OCI-LY7 (cell line): ENCODE data around the gene CLK2. TPM values are rescaled to one million over a fixed set of nuclear protein-coding genes. Genes with fewer than 3 reads are reported as not detected.

Experiments
- Bru-seq: library from RNA; stranded (reverse); fragments of 400-500 nt; gene quantifications from one replicate; lab custom pipeline; 2021; lab: Mats Ljungman, UMichigan
- BruChase-seq, 2 experiments: library from RNA; stranded (reverse); fragments of 400-500 nt; gene quantifications; one replicate each; lab custom pipeline; 2021; lab: Mats Ljungman, UMichigan
- BruUV-seq: library from RNA; stranded (reverse); fragments of 400-500 nt; replicated peaks from 2 replicates; lab custom pipeline; 2021; lab: Mats Ljungman, UMichigan
- CTCF ChIA-PET: fragments of 300-600 bp; sonication (Branson Sonifier 250); formaldehyde crosslinking; loops from one replicate; lab custom pipeline; 2022; ENCODE audit warnings: antibody characterized with exemption; ENCODE audit not compliant: unreplicated experiment; lab: Charles Lee
- POLR2A ChIA-PET: fragments of 300-600 bp; sonication (Branson Sonifier 250); formaldehyde crosslinking; loops from one replicate; lab custom pipeline; 2022; ENCODE audit warnings: antibody characterized with exemption; lab: Charles Lee
- DNase-seq: peaks from one replicate; pipeline ENCODE4 v3.0.0-alpha.2; 2015; ENCODE audit warnings: low spot score
- H2AFZ ChIP-seq: fragments of 200-600 bp; sonication (generic), shearing (Covaris generic); 2 replicates; pipeline ENCODE4 v1.6.1; 2014; ENCODE audit warnings: mild to moderate bottlenecking, antibody characterized with exemption, low read length, moderate library complexity
- H3K27ac ChIP-seq: fragments of 200-600 bp; sonication (generic); 2 replicates; pipeline ENCODE4 v1.5.1; 2014; ENCODE audit warnings: mixed run types, low read depth, mild to moderate bottlenecking, moderate library complexity, low read length, inconsistent platforms; ENCODE audit not compliant: poor library complexity, severe bottlenecking
- H3K36me3 ChIP-seq: fragments of 200-600 bp; sonication (generic); 2 replicates; pipeline ENCODE4 v1.6.1; 2014; ENCODE audit warnings: mild to moderate bottlenecking, antibody characterized with exemption, low read length, moderate library complexity, mixed read lengths; ENCODE audit not compliant: insufficient read depth
- H3K4me1 ChIP-seq: fragments of 200-600 bp; sonication (generic); 2 replicates; pipeline ENCODE4 v1.5.1; 2014; ENCODE audit warnings: mild to moderate bottlenecking, low read length; ENCODE audit not compliant: insufficient read depth, poor library complexity, severe bottlenecking
- H3K4me2 ChIP-seq: fragments of 200-600 bp; sonication (generic); 2 replicates; pipeline ENCODE4 v1.6.1; 2014; ENCODE audit warnings: mild to moderate bottlenecking, low read length
- H3K4me3 ChIP-seq: fragments of 200-600 bp; sonication (generic); 2 replicates; pipeline ENCODE4 v1.5.1; 2014; ENCODE audit warnings: mild to moderate bottlenecking, low read depth, low read length; ENCODE audit not compliant: poor library complexity, severe bottlenecking
- H3K79me2 ChIP-seq: fragments of 200-600 bp; sonication (generic); 2 replicates; pipeline ENCODE4 v1.6.1; 2016; ENCODE audit warnings: low read depth, mild to moderate bottlenecking, low read length, moderate library complexity, mixed read lengths; ENCODE audit not compliant: insufficient read depth
- H3K9me2 ChIP-seq: fragments of 200-600 bp; sonication (generic); 2 replicates; pipeline ENCODE4 v1.6.1; 2016; ENCODE audit warnings: mild to moderate bottlenecking, low read length, mixed read lengths; ENCODE audit not compliant: insufficient read depth
- H3K9me3 ChIP-seq: fragments of 200-600 bp; sonication (generic); 2 replicates; pipeline ENCODE4 v1.6.1; 2014; ENCODE audit warnings: mild to moderate bottlenecking, mixed run types, low read length, mixed read lengths
- H4K20me1 ChIP-seq: fragments of 200-600 bp; sonication (generic); 2 replicates; pipeline ENCODE4 v1.6.1; 2014; ENCODE audit warnings: mild to moderate bottlenecking, antibody characterized with exemption, low read length, moderate library complexity, mixed read lengths; ENCODE audit not compliant: insufficient read depth
- CTCF ChIP-seq: fragments of 200-600 bp; sonication (generic); conservative IDR thresholded peaks from 2 replicates; pipeline ENCODE4 v1.5.1; 2014; ENCODE audit warnings: mild to moderate bottlenecking, antibody characterized with exemption, low read length, moderate library complexity, mixed read lengths
- EZH2phosphoT487 ChIP-seq: fragments of 200-600 bp; sonication (generic); IDR thresholded peaks from 2 replicates; pipeline ENCODE4 v1.6.1; 2018; ENCODE audit warnings: low read depth, borderline replicate concordance, mild to moderate bottlenecking, mixed run types, antibody characterized with exemption, low read length, moderate library complexity, mixed read lengths
- intact Hi-C: fragments of 100-400 bp; cut with micrococcal nuclease; formaldehyde crosslinking; loops from one replicate; pipeline ENCODE4 v1.10.0; 2022; ENCODE audit not compliant: unreplicated experiment
- long read RNA-seq: library from polyadenylated mRNA; stranded (forward); transcript quantifications from one replicate; pipeline ENCODE4 v2.0.0, GENCODE V29; 2022
- total RNA-seq, 2 experiments: library from RNA; depleted of rRNA in 1 of 2; stranded (reverse); fragments of >200 nt in 1 of 2; shearing (Covaris generic) in 1 of 2; gene quantifications; 2 replicates each; pipeline ENCODE4 v1.2.3, GENCODE V29; 2014 to 2022

Gene CLK2
- 59.8 and 96.7 TPM in 2 replicates for total RNA-seq (2014; rRNA removed; shearing (Covaris generic))
- 107 and 121 TPM in 2 replicates for total RNA-seq (2022)
- percentile 84 among the genes with signal in this experiment for Bru-seq, nascent RNA
- BruChase-seq, experiment 1, labeled RNA remaining after a 6-hour chase, result percentile 90 among the genes with signal in this experiment
- BruChase-seq, experiment 2, labeled RNA remaining after a 2-hour chase, result percentile 91 among the genes with signal in this experiment
- long read RNA-seq, transcript CLK2-203 (13 exons, 2,166 nt), result major isoform, 22 of 80 reads
- long read RNA-seq, transcript CLK2-202 (13 exons, 1,934 nt), result minor isoform, 9 of 80 reads
- long read RNA-seq, partial matches to known transcripts, result 10 of 80 reads
- long read RNA-seq, other reads (novel, unspliced or antisense), result 36 of 80 reads

GRCh38 chr1:155273343-155274245 lies at the start of gene CLK2:
CLK2 (minus strand) TSS chr1:155273504; CDS start chr1:155270977, 2,527 bp downstream.
- Histone ChIP-seq H3K9me2 (no peaks in the 10 kb centered on the region), H3K4me3 (peak within 1 kb of the TSS; percentile 81), H3K36me3 (peaks cover 31% of the 10 kb centered on the region), H3K27ac (peak within 1 kb of the TSS; percentile 68), H3K4me2 (peak within 1 kb of the TSS; percentile 85), H3K9me3 (no peaks in the 10 kb centered on the region), H2AFZ (peak within 1 kb of the TSS; percentile 87), H3K4me1 (peaks cover 41% of the 10 kb centered on the region), H4K20me1 (peaks cover 4% of the 10 kb centered on the region; the same call in 1 of the 2 replicates), H3K79me2 (peaks cover 29% of the 10 kb centered on the region)
- no peak for TF ChIP-seq EZH2phosphoT487
- TF ChIP-seq CTCF, result no peak
- ChIA-PET CTCF (interaction anchor here (1.1 kb wide), 2 partner anchors 23 to 34 kb away, joined by 3 to 6 read pairs; no protein-coding TSS in a partner anchor), POLR2A (interaction anchor here (0.6 to 2.1 kb wide), 9 partner anchors 10 to 227 kb away, joined by 3 to 13 read pairs (median 5); partner anchors contain the start of genes FDPS and SCAMP3)
- intact Hi-C loops, result loop anchor here (10.0 kb wide), 1 partner anchor 231 kb away; no protein-coding TSS in a partner anchor
- BruUV-seq, result TSS peak; percentile 80
- DNase-seq, result peak; percentile 97

GRCh38 chr1:155322571-155322952 lies 49.3 kb upstream of the CLK2 start:
- peak; percentile 33 for DNase-seq
- Histone ChIP-seq H3K27ac (no peak overlapping the region), H2AFZ (no peak overlapping the region), H3K4me3 (peak overlapping the region; percentile 78), H3K9me3 (no peaks in the 10 kb centered on the region), H3K4me1 (peaks cover 27% of the 10 kb centered on the region), H4K20me1 (no peaks in the 10 kb centered on the region; the same call in 1 of the 2 replicates), H3K36me3 (peaks cover 39% of the 10 kb centered on the region), H3K4me2 (peak overlapping the region; percentile 96), H3K9me2 (no peaks in the 10 kb centered on the region), H3K79me2 (no peaks in the 10 kb centered on the region)
- TF ChIP-seq CTCF (no peak), EZH2phosphoT487 (no peak)
- ChIA-PET POLR2A (interaction anchor here (1.0 kb wide), 1 partner anchor 46 kb away, joined by 4 read pairs; the partner anchor contains the start of gene HCN3), CTCF (no interaction called here)
- intact Hi-C loops, result loop anchor here (5.0 kb wide), 1 partner anchor 145 kb away; no protein-coding TSS in a partner anchor
- BruUV-seq, result no TSS peak
